ENCODE data around the gene RBL2. TPM values are rescaled to one million over a fixed set of nuclear protein-coding genes. Genes with fewer than 3 reads are reported as not detected.

RBL2 gene
- total RNA-seq, 4 donors from 2014 or later = 54.4 to 97.4 (median 80.1) TPM

- DNase-seq (ENCODE audit: low spot score) = no peak
- TF ChIP-seq CTCF (IDR thresholded peaks at IDR 0.05) = no peak
- ATAC-seq (ENCODE audit: low FRiP score) = no peak
These were observed 19.7 kb downstream of the RBL2 start for GRCh38 chr16:53453928-53454327.

DNA sequence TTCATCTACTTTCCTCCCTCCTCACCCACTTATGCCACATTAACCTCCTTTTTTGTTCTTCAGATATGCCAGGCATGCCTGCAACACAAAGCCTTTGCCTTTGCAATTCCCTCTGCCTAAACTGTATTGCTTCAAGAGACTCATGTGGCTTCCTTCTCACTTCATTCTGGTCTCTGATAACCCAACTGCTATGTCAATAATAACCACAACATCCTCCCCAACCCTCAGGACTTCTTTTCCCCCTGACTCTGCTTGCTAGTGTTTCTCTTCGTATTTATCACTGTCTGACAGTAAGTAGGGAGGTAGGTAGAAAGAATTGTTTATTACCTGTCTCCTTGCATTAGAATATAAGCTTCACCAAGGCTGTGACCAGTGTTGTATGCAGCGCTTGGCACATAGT, 22.4 kb downstream of the RBL2 start:
- no peak for TF ChIP-seq CTCF (IDR thresholded peaks at IDR 0.05)
- DNase-seq (ENCODE audit: low spot score) = no peak
- ATAC-seq (ENCODE audit: low FRiP score) = no peak

DNA sequence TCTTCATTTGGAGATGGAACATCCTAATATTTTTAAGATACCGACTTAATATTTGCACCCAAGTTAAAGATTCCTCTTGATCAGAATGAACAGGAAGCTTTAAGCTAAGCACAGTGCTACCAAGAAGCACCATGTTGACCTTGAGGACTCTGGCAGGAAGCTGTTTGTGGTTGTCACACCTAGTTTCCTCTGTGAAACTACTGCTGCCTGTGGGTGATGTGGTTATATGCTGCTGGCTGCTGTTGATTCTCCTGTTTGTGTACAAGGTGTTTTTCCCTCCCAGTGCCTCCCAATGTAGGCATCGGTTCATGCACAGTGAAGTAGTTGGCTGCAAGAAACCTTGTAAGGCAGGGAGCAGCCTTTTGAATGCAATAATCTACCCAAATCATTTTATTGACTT, 23.4 kb downstream of the RBL2 start:
- DNase-seq (ENCODE audit: low spot score) = no peak
- no peak for TF ChIP-seq CTCF (IDR thresholded peaks at IDR 0.05)
- ATAC-seq (ENCODE audit: low FRiP score) = no peak

DNA sequence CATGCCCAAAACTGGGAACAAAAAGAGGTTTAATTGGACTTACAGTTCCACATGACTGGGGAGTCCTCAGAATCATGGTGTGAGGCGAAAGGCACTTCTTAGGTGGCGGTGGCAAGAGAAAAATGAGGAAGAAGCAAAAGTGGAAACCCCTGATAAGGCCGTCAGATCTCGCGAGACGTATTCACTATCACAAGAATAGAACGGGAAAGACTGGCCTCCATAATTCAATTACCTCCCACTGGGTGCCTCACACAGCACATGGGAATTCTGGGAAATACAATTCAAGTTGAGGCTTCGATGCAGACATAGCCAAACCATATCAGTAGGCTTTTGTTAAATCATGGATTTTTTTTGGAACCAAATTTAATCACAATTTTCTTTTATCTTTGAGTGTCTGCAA, 24.4 kb downstream of the RBL2 start:
- ATAC-seq (ENCODE audit: low FRiP score) (no peak), DNase-seq (ENCODE audit: low spot score) (no peak)
- no peak for TF ChIP-seq CTCF (IDR thresholded peaks at IDR 0.05)

GRCh38 chr16:53465606-53466280, 31.5 kb downstream of the RBL2 start:
- no peak for ATAC-seq (ENCODE audit: low FRiP score)
- DNase-seq (ENCODE audit: low spot score) = no peak
- no peak for TF ChIP-seq CTCF (IDR thresholded peaks at IDR 0.05)

DNA sequence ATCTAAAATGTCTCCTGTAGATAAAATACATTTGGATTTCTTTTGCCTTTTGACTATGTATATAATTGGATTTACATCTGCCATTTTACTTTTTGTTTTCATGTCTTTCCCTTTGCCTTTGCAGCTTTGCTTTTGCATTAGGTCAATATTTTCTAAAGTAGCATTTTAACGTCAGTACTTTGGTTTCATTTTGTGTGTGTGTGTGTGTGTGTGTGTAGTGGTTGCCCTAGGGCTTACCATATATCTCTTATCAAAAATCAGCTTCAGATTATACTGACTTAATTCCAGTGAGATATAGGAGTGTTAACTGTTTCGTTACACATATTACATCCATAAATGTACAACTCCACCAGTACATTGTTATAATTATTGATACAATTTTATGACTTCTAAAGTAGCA, 42.6 kb downstream of the RBL2 start:
- no peak for ATAC-seq (ENCODE audit: low FRiP score)
- TF ChIP-seq CTCF (IDR thresholded peaks at IDR 0.05) = no peak
- DNase-seq (ENCODE audit: low spot score) = no peak

- no peak for ATAC-seq (ENCODE audit: low FRiP score)
- no peak for DNase-seq (ENCODE audit: low spot score)
- no peak for TF ChIP-seq CTCF (IDR thresholded peaks at IDR 0.05)
These were observed 44.7 kb downstream of the RBL2 start for GRCh38 chr16:53478965-53479364.

All from omental fat pad (tissue), 4 donors.